ENCODE data around the gene ADAT3.
A peak's percentile ranks its signal among the peaks of the same experiment; 100 is the strongest.
"Not testable (repeated sequence)": the region's sequence is repeated elsewhere in the genome, so short reads cannot be mapped to it uniquely, and the experiment has no call there.

The ADAT3 gene

GRCh38 chr19:1884291-1884718 lies 20.9 kb upstream of the ADAT3 start:
- DNase-seq: no peak

DNA sequence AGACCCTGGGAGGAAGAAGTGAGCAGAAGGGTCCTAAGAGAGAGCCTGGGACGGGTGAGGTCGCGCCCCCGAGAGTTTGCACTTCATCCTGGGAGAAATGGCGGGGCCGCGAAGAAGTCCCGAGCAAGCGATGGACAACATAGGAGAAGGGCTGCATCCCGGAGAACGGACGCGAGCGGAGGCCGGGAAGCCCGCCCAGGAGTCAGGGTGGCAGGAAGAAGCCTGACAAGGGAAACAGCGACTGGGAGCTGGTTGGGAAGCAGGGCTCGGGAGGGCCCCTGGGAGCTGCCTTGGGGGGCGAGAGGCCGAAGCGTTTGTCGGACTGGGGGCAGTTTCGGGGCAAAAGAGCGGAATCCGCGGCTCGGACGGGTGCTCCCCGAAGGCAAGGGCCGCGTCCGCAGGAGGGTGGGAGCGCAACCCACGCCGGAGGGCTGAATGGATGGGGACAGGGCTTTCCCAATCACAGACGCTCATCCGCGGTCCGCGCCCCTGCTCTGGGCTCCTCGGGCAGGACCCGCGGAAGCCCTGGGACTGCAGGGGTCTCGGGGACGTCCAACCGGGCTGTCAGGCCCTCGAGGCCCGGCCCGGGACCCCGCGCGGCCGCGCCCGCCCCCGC lies 20.4 kb upstream of the ADAT3 start:
- no peak for DNase-seq

DNA sequence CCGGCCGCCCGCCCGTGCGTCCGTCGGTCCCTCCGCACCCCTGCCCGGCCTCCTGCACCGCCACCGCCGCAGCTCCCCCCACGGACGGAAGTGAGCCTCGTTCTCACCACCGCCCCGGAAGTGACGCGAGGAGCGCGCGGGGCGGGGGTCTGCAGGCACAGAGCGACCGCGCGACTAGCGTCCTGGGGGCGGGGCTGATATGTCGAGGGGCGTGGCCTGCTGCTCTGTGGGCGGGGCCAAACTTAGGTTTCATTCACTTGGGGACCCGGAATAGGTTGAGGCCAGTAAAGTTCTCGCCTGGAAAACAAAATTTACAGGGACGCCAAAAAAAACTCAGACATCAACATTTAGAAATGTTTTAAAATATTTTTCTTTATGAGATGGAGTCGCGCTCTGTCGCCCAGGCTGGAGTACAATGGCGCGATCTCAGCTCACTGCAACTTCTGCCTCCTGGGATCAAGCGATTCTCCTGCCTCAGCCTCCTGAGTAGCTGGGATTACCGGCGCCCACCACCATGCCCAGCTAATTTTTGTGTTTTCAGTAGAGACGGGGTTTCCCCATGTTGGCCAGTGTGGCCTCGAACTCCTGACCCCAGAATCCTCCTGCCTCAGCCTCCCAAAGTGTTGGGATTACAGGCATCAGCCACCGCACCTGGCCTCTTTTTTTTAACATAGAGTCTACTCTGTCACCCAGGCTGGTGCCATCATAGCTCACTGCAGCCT lies 19.6 kb upstream of the ADAT3 start, which contains the start of gene ABHD17A:
TSS of gene ABHD17A (minus strand) at position 99 of the 722 bp plus-strand sequence. CDS start 3,930 bp downstream, outside the sequence.
- DNase-seq: peak; percentile 93

DNA sequence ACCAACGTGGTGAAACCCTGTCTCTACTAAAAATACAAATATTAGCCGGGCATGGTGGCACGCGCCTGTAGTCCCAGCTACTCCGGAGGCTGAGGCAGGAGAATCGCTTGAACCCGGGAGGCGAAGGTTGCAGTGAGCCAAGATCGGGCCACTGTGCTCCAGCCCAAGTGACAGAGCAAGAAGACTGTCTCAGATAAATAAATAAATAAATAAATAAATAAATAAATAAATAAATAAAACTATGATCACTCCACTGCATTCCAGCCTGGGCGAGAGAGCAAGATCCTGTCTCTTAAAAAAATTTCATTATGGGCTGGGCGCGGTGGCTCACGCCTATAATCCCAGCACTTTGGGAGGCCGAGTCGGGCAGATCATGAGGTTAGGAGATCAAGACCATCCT lies 18.8 kb upstream of the ADAT3 start:
- not testable (repeated sequence) for DNase-seq

DNA sequence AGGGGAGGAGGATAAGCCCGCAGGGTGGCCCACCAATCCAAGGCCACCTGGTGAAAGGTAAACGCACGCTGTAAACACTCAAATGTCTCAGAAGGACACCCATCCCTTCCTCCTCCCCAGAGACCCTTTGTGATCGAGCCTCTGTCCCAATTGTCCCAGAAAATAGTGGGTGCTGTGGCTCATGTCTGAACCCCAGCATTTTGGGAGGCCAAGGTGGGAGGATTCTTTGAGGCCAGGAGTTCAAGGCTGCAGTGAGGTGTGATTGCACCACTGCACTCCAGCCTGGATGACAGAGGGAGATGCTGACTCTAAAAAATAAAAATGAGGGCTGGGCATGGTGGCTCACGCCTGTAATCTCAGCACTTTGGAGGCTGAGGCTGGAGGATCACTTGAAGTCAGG lies 16.8 kb upstream of the ADAT3 start:
- no peak for DNase-seq

GRCh38 chr19:1889907-1890306 lies 15.3 kb upstream of the ADAT3 start:
- DNase-seq: no peak

DNA sequence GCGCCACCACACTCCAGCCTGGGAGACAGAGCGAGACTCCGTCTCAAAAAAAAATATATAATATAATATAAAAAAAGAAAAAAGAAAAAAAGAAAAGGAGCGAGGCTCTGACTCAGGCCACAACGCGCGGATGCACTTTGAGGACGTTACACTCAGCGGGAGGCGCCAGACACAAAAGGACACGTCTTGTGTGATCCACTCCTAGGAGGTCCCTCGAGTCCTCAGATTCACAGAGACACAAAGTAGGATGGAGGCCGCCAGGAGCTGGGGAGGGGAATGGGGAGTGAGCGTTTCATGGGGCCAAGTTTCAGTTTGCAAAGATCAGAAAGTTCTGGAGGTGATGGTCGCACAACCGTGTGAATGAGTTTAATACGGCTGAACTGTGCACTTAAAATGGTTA lies 11.4 kb upstream of the ADAT3 start:
- DNase-seq: no peak

DNA sequence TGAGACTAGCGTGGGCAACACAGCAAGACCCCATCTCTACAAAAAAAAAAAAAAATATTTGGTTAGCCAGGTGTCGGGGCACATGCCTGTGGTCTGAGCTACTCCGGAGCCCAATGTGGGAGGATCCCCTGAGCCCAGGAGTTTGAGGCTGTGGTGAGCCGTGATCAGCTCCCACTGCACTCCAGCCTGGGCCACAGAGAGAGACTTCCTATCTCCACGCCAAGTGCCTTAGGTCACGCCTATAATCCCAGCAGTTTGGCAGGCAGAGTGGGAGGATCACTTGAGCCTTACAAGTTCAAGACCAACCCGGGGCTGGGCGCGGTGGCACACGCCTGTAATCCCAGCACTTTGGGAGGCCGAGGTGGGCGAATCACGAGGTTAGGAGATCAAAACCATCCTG lies 8.7 kb upstream of the ADAT3 start:
- no peak for DNase-seq

- DNase-seq: no peak
Observed at GRCh38 chr19:1901940-1902404, 3.2 kb upstream of the ADAT3 start.

DNA sequence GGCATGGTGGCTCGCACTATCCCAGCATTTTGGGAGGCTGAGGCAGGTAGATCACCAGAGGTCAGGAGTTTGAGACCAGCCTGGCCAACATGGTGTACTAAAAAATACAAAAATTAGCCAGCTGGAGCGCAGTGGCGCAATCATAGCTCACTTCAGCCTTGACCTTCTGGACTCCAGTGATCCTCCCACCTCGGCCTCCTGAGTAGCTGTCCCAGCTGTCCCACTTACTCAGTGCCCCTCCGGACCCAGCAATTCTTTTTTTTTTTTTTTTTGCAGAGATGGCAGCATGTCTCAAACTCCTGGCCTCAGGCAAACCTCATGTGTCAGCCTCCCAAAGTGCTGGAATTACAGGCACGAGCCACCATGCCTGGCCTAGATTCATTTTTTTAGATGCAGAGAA lies 2.3 kb upstream of the ADAT3 start:
- no peak for DNase-seq

DNA sequence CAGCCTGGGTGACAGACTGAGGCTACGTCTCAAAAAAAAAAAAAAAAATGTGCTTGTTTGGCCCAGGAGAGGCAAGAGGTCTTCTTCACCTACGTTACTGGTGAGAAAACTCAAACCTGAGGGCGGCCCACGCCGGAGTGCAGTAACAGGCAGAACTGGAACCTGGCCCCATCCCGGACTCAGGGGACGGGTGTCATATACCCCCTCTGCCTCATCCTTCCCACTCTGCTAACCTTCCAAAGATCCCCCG lies 414 bp upstream of the ADAT3 start:
- no peak for DNase-seq

DNA sequence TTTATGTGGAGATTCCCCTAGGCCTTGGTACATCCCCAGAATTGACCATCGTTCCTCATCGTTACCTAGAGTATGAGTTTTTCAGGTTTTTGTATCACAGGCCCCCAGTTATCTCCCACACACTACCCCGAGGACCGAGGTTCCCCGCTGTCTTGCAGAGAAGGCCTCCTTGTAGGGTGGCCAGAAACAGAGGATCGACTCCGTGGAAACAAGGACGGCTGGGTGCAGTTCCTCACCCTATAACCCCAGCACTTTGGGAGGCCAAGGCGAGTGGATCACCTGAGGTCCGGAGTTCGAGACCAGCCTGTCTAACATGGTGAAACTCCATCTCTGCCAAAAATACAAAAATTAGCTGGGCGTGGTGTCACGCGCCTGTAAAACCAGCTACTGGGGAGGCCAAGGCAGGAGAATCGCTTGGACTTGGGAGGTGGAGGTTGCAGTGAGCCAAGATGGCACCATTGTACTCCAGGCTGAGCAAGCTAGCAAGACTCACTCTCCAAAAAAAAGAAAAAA lies 720 bp downstream of the ADAT3 start:
- no peak for DNase-seq

- no peak for DNase-seq
Observed at GRCh38 chr19:1906985-1907562, 1.9 kb downstream of the ADAT3 start.

- no peak for DNase-seq
Observed at GRCh38 chr19:1907563-1908363, 2.6 kb downstream of the ADAT3 start.

DNA sequence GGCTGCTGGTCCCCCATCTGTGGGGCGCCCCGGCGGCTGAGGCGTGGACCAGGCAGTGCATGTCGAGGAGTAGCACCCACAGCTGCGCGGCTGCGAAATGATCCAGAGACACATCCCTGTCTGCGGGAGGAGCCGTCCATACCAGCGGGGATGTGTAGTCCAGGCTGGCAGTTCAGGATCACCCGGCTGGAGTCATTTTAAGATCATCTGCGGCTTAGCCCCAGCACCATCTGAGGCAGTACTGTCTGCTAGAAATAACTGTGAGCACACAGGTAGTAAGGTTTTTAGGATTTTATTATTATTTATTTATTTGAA lies 3.1 kb downstream of the ADAT3 start:
- DNase-seq: no peak

- DNase-seq: no peak
Observed at GRCh38 chr19:1909761-1910080, 4.5 kb downstream of the ADAT3 start.

DNA sequence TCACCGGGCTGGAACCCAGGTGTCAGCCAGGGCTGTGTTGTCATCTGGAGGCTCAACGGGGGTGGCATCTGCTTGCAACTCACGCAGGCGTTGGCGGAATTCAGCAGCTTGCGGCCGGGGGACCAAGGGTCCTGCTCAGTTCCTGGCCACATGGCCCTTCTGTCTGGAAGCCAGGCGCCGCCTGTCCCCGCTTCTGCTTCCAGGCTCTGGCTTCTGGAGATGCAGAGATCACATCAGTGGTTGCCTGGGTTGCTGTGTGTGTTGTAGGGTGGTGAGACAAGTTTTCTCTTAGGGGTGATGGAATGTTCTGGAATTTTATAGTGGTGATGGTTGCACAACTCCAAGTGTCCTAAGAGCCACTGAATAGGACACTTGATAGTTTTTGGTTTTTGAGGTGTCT lies 5.0 kb downstream of the ADAT3 start:
- DNase-seq: no peak

DNA sequence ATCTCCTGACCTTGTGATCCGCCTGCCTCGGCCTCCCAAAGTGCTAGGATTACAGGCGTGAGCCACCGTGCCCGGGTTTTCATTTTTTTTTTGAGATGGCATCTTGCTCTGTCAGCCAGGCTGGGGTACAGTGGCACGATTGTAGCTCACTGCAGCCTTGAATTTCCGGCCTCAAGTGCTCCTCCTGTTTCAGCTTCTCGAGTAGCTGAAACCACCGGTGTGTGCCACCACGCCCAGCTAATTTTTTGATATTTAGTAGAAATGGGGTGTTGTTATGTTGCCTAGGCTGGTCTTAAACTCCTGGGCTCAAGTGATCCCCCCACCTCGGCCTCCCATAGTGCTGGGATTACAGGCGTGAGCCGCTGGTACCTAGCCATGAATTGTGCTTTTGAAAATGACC lies 5.9 kb downstream of the ADAT3 start:
- no peak for DNase-seq

DNA sequence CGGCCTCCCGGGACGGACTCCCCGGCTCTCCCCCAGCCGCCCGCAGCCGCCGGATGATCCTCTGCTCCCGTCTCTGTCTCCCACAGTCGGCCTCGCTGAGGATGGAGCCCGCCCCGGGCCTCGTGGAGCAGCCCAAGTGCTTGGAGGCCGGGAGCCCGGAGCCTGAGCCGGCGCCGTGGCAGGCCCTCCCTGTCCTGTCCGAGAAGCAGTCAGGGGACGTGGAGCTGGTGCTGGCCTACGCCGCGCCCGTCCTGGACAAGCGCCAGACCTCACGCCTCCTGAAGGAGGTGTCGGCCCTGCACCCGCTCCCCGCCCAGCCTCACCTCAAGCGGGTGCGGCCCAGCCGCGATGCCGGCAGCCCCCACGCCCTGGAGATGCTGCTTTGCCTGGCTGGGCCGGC lies 6.8 kb downstream of the ADAT3 start:
- no peak for DNase-seq

DNA sequence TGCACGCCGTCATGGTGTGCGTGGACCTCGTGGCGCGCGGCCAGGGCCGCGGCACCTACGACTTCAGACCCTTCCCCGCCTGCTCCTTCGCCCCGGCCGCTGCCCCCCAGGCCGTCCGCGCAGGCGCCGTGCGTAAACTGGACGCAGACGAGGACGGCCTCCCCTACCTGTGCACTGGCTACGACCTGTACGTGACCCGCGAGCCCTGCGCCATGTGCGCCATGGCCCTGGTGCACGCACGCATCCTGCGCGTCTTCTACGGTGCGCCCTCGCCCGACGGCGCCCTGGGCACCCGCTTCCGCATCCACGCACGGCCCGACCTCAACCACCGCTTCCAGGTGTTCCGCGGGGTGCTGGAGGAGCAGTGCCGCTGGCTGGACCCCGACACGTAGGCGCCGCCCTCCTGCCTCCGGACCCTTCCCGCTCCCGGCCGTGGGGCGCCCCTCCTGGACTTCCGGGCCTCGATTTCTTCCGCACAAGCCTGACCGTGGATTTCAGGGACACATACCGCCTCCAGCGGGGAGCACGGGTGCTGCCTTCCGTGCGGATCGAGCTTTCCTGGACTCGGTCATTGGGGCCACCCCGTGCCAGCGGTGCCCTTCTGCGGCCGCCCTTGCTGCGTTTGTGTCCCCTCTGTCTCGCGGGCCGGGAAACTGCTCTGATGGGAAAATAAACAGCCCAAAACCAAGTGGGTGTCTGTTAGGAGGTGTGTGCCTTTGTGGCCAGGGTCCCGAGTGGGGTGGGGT lies 7.7 kb downstream of the ADAT3 start:
- DNase-seq: no peak

- DNase-seq: no peak
Observed at GRCh38 chr19:1913781-1914577, 8.8 kb downstream of the ADAT3 start.

- no peak for DNase-seq
Observed at GRCh38 chr19:1914826-1915341, 9.7 kb downstream of the ADAT3 start.

Measured in NCI-H82 (cell line).